ENCODE data around the gene GUCD1. TPM values are rescaled to one million over a fixed set of nuclear protein-coding genes. Genes with fewer than 3 reads are reported as not detected.

GUCD1 gene
- total and polyA plus RNA-seq, 2 of the 13 experiments (the other 11 are each of a cell fraction or from before 2014, with no cell fraction given), result 128 to 245 TPM

DNA sequence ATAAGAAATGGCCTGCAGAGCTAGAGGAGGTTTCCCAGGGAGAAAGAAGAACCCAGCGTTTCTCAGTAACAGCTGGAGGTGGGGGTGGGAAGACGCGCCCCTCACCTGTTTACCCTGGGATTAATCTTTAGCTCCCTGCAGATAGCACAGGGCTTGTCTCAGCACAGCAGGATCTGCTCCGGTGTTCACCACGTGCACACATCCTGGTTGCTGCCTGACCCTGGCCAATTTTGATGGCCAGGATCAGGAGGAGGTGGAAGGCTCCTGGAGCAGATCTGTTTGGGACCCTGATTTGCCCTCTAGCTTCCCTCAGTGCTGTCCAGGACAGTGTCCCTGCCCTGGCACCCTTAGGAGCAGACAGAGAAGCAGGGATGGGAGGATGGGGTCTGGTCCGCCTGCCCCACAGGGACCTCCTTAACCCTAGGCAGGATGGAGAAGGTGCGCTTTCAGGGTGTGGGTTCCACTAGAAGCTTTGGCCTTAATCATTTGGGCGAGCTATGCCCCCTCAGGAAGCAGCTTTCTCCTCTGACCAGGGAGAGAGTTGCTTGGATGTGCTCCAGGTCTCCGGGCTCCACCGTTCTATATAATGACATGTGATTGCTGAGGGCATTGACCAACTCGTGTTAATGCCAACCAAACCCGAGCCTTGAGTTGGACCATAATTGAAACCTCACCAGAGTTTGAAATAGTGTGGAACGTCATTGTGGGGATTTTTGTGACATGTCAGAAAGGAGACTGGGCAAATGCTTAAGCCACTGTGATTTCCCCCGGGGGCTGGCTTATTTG, 40.5 kb downstream of the GUCD1 start (continued):
- TF ChIP-seq, protein P1, sequence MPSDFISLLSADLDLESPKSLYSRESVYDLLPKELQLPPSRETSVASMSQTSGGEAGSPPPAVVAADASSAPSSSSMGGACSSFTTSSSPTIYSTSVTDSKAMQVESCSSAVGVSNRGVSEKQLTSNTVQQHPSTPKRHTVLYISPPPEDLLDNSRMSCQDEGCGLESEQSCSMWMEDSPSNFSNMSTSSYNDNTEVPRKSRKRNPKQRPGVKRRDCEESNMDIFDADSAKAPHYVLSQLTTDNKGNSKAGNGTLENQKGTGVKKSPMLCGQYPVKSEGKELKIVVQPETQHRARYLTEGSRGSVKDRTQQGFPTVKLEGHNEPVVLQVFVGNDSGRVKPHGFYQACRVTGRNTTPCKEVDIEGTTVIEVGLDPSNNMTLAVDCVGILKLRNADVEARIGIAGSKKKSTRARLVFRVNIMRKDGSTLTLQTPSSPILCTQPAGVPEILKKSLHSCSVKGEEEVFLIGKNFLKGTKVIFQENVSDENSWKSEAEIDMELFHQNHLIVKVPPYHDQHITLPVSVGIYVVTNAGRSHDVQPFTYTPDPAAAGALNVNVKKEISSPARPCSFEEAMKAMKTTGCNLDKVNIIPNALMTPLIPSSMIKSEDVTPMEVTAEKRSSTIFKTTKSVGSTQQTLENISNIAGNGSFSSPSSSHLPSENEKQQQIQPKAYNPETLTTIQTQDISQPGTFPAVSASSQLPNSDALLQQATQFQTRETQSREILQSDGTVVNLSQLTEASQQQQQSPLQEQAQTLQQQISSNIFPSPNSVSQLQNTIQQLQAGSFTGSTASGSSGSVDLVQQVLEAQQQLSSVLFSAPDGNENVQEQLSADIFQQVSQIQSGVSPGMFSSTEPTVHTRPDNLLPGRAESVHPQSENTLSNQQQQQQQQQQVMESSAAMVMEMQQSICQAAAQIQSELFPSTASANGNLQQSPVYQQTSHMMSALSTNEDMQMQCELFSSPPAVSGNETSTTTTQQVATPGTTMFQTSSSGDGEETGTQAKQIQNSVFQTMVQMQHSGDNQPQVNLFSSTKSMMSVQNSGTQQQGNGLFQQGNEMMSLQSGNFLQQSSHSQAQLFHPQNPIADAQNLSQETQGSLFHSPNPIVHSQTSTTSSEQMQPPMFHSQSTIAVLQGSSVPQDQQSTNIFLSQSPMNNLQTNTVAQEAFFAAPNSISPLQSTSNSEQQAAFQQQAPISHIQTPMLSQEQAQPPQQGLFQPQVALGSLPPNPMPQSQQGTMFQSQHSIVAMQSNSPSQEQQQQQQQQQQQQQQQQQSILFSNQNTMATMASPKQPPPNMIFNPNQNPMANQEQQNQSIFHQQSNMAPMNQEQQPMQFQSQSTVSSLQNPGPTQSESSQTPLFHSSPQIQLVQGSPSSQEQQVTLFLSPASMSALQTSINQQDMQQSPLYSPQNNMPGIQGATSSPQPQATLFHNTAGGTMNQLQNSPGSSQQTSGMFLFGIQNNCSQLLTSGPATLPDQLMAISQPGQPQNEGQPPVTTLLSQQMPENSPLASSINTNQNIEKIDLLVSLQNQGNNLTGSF (CRISPR knock-in tag; IDR thresholded peaks at IDR 0.05), result peak; percentile 96
- peak; percentile 71; the same call in 1 of the 2 replicates for TF ChIP-seq BRF2 (CRISPR knock-in tag; IDR thresholded peaks at IDR 0.05)
- peak; percentile 43; the same call in 1 of the 2 replicates for TF ChIP-seq ZNF337 (CRISPR knock-in tag; IDR thresholded peaks at IDR 0.05; ENCODE audit: borderline replicate concordance, low read depth)
- TF ChIP-seq, protein P2, sequence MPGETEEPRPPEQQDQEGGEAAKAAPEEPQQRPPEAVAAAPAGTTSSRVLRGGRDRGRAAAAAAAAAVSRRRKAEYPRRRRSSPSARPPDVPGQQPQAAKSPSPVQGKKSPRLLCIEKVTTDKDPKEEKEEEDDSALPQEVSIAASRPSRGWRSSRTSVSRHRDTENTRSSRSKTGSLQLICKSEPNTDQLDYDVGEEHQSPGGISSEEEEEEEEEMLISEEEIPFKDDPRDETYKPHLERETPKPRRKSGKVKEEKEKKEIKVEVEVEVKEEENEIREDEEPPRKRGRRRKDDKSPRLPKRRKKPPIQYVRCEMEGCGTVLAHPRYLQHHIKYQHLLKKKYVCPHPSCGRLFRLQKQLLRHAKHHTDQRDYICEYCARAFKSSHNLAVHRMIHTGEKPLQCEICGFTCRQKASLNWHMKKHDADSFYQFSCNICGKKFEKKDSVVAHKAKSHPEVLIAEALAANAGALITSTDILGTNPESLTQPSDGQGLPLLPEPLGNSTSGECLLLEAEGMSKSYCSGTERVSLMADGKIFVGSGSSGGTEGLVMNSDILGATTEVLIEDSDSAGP (CRISPR knock-in tag; IDR thresholded peaks at IDR 0.05; ENCODE audit: borderline replicate concordance), result peak; percentile 91; the same call in 1 of the 2 replicates
- peak; percentile 85; the same call in 1 of the 2 replicates for TF ChIP-seq ZNF12 (CRISPR knock-in tag; IDR thresholded peaks at IDR 0.05)
- TF ChIP-seq, protein P3, sequence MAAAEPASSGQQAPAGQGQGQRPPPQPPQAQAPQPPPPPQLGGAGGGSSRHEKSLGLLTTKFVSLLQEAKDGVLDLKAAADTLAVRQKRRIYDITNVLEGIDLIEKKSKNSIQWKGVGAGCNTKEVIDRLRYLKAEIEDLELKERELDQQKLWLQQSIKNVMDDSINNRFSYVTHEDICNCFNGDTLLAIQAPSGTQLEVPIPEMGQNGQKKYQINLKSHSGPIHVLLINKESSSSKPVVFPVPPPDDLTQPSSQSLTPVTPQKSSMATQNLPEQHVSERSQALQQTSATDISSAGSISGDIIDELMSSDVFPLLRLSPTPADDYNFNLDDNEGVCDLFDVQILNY (CRISPR knock-in tag; conservative IDR thresholded peaks at IDR 0.05), result no peak
- TF ChIP-seq KAT8 (CRISPR knock-in tag; IDR thresholded peaks at IDR 0.05), result peak; percentile 84
- TF ChIP-seq RBAK (CRISPR knock-in tag; IDR thresholded peaks at IDR 0.05), result no peak
- TF ChIP-seq KLF12 (CRISPR knock-in tag; IDR thresholded peaks at IDR 0.05; ENCODE audit: borderline replicate concordance), result 0 out of 2 replicates have a peak, but pooled peaks have one; percentile 66
- TF ChIP-seq ZNF552 (CRISPR knock-in tag; IDR thresholded peaks at IDR 0.05; ENCODE audit: borderline replicate concordance), result peak; percentile 93
- peak; percentile 96 for TF ChIP-seq ZNF792 (CRISPR knock-in tag; IDR thresholded peaks at IDR 0.05)
- TF ChIP-seq, protein P4, sequence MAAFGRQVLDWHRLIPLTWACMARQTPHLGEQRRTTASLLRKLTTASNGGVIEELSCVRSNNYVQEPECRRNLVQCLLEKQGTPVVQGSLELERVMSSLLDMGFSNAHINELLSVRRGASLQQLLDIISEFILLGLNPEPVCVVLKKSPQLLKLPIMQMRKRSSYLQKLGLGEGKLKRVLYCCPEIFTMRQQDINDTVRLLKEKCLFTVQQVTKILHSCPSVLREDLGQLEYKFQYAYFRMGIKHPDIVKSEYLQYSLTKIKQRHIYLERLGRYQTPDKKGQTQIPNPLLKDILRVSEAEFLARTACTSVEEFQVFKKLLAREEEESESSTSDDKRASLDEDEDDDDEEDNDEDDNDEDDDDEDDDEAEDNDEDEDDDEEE (CRISPR knock-in tag; IDR thresholded peaks at IDR 0.05), result peak; percentile 98
- TF ChIP-seq GTF3A (CRISPR knock-in tag; conservative IDR thresholded peaks at IDR 0.05), result no peak
- TF ChIP-seq, protein P5, sequence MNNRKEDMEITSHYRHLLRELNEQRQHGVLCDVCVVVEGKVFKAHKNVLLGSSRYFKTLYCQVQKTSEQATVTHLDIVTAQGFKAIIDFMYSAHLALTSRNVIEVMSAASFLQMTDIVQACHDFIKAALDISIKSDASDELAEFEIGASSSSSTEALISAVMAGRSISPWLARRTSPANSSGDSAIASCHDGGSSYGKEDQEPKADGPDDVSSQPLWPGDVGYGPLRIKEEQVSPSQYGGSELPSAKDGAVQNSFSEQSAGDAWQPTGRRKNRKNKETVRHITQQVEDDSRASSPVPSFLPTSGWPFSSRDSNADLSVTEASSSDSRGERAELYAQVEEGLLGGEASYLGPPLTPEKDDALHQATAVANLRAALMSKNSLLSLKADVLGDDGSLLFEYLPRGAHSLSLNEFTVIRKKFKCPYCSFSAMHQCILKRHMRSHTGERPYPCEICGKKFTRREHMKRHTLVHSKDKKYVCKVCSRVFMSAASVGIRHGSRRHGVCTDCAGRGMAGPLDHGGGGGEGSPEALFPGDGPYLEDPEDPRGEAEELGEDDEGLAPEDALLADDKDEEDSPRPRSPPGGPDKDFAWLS (CRISPR knock-in tag; IDR thresholded peaks at IDR 0.05; ENCODE audit: borderline replicate concordance), result no peak
- TF ChIP-seq NR2C2 (CRISPR knock-in tag; IDR thresholded peaks at IDR 0.05; ENCODE audit: borderline replicate concordance), result peak; percentile 78
- peak; percentile 56; the same call in 1 of the 2 replicates for TF ChIP-seq TEAD2 (CRISPR knock-in tag; IDR thresholded peaks at IDR 0.05)
